Keratinocyte (primary cell): ENCODE measurements around the gene JADE2. TPM values are rescaled to one million over a fixed set of nuclear protein-coding genes. Genes with fewer than 3 reads are reported as not detected.

Source experiments
- DNase-seq: peaks from one replicate; pipeline ENCODE4 v3.0.0-alpha.2; 2011; ENCODE audit warnings: low read depth, missing footprints, low spot score
- FAIRE-seq: peaks from 2 replicates; lab custom pipeline; 2011; peaks lifted over from hg19 to GRCh38; lab: Jason Lieb, UNC
- H2AFZ ChIP-seq: 2 replicates; pipeline ENCODE4 v1.6.0; 2012; ENCODE audit warnings: low read length, control low read depth, inconsistent platforms; ENCODE audit not compliant: control insufficient read depth
- H3K27ac ChIP-seq: 2 replicates; pipeline ENCODE4 v1.5.1; 2011; ENCODE audit warnings: low read length; ENCODE audit not compliant: control insufficient read depth, insufficient read depth
- H3K27me3 ChIP-seq: 3 replicates; pipeline ENCODE4 v1.6.0; 2011; ENCODE audit warnings: low read length; ENCODE audit not compliant: control insufficient read depth, insufficient read depth; ENCODE audit errors: extremely low read depth
- H3K36me3 ChIP-seq, 2 experiments: 2 replicates in 1 of 2; 3 replicates in 1 of 2; pipeline ENCODE4 v1.5.1; 2011; ENCODE audit warnings: low read length in 2 of 2, mild to moderate bottlenecking in 1 of 2; ENCODE audit not compliant: control insufficient read depth in 2 of 2, insufficient read depth in 2 of 2; ENCODE audit errors: extremely low read depth in 1 of 2
- H3K4me1 ChIP-seq: 3 replicates; pipeline ENCODE4 v1.5.1; 2011; ENCODE audit warnings: low read length; ENCODE audit not compliant: control insufficient read depth, insufficient read depth; ENCODE audit errors: extremely low read depth
- H3K4me2 ChIP-seq: 3 replicates; pipeline ENCODE4 v1.6.0; 2011; ENCODE audit warnings: low read depth, low read length; ENCODE audit not compliant: control insufficient read depth, insufficient read depth; ENCODE audit errors: extremely low read depth
- H3K4me3 ChIP-seq, 3 experiments: fragments of 200-600 bp in 1 of 3; sonication (generic) in 1 of 3; 2 replicates in 2 of 3; 3 replicates in 1 of 3; pipeline ENCODE4 v1.5.1; 2011 to 2016; ENCODE audit warnings: low read length in 3 of 3, mild to moderate bottlenecking in 3 of 3, control low read depth in 2 of 3, inconsistent platforms in 1 of 3, low read depth in 1 of 3, mixed read lengths in 1 of 3, mixed run types in 1 of 3, moderate library complexity in 1 of 3; ENCODE audit not compliant: control insufficient read depth in 2 of 3, insufficient read depth in 2 of 3; ENCODE audit errors: extremely low read depth in 1 of 3
- H3K79me2 ChIP-seq: 2 replicates; pipeline ENCODE4 v1.6.0; 2012; ENCODE audit warnings: low read length; ENCODE audit not compliant: control insufficient read depth, insufficient read depth
- H3K9ac ChIP-seq: 3 replicates; pipeline ENCODE4 v1.6.0; 2011; ENCODE audit warnings: low read length; ENCODE audit not compliant: control insufficient read depth, insufficient read depth; ENCODE audit errors: extremely low read depth
- H3K9me1 ChIP-seq: 3 replicates; pipeline ENCODE4 v1.6.0; 2011; ENCODE audit warnings: low read length; ENCODE audit not compliant: control insufficient read depth, insufficient read depth; ENCODE audit errors: extremely low read depth
- H3K9me3 ChIP-seq: 2 replicates; pipeline ENCODE4 v1.5.1; 2012; ENCODE audit warnings: low read depth, low read length; ENCODE audit not compliant: control insufficient read depth
- H4K20me1 ChIP-seq: 3 replicates; pipeline ENCODE4 v1.6.0; 2011; ENCODE audit warnings: low read length; ENCODE audit not compliant: control insufficient read depth, insufficient read depth; ENCODE audit errors: extremely low read depth
- EZH2 ChIP-seq: IDR thresholded peaks from one replicate; pipeline ENCODE4 v1.6.1; 2012; ENCODE audit warnings: inconsistent platforms, mild to moderate bottlenecking, low read length, moderate library complexity
- dilution Hi-C: fragments of 300-500 bp; cut with MboI; formaldehyde crosslinking; loops from one replicate; pipeline ENCODE4 v1.7.0; 2020; ENCODE audit warnings: low sequenced_read_pairs; ENCODE audit not compliant: extremely low pct_ligation_motif_present
- polyA plus RNA-seq, 5 experiments: library from polyadenylated mRNA; depleted of rRNA in 3 of 5; stranded (reverse) in 3 of 5; stranded (forward) in 1 of 5; unstranded in 1 of 5; fragments of >200 nt; gene quantifications; 1 replicate in 1 of 5; 2 replicates in 3 of 5; 3 replicates in 1 of 5; pipeline versions ENCODE4 v1.2.1 to v1.2.3, GENCODE V29; 2011 to 2012; ENCODE audit warnings: missing spikeins in 2 of 5, low read depth in 1 of 5, low replicate concordance in 1 of 5
- TF ChIP-seq, protein P1 (sequence below), 3 experiments: IDR thresholded peaks in 1 of 3; conservative IDR thresholded peaks in 1 of 3; optimal IDR thresholded peaks in 1 of 3; 2 replicates in 2 of 3; 3 replicates in 1 of 3; pipeline versions ENCODE3 to v1.5.1; 2011; ENCODE audit warnings: low read length in 3 of 3, mild to moderate bottlenecking in 3 of 3, moderate library complexity in 2 of 3, control low read depth in 1 of 3, inconsistent platforms in 1 of 3; ENCODE audit not compliant: insufficient read depth in 2 of 3; ENCODE audit errors: extremely low read depth in 1 of 3

Gene JADE2
- polyA plus RNA-seq, 1 donor (not counting 4 experiments of a cell fraction or from before 2014, with no cell fraction given) = 11.1 TPM

DNA sequence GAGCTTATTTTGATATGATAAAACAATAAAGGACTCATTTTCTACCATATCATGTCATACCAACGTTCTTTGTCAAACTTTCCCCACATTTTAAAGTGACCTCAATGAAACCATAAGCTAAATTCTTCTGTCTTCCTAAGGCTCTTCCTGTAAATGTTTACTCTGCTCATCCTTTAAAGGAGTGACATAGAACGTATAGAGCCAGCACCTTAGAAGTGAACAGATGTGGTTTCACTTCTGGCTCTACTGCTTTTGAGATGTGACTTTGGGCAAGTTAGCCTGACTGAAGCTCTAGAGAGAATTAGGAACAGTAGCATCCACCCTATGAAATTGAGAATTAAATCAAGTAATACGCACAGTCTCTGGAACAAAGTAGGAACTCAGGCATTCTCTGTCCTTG lies 83.1 kb downstream of the JADE2 start:
- H3K4me3 ChIP-seq = no peak overlapping the region
- dilution Hi-C loops = no loop called here
- DNase-seq (no peak), FAIRE-seq (no peak)
- H3K9ac ChIP-seq = no peak overlapping the region
- no peaks in the 10 kb centered on the region for H3K9me3 ChIP-seq
- no peak overlapping the region for H3K27ac ChIP-seq
- H4K20me1 ChIP-seq = no peaks in the 10 kb centered on the region
- no peak overlapping the region for H3K4me2 ChIP-seq
- H3K9me1 ChIP-seq = no peaks in the 10 kb centered on the region
- H3K4me1 ChIP-seq = no peaks in the 10 kb centered on the region
- no peaks in the 10 kb centered on the region for H3K27me3 ChIP-seq
- peaks cover 11 to 25% of the 10 kb centered on the region in 2 experiments for H3K36me3 ChIP-seq
- H2AFZ ChIP-seq = no peak overlapping the region
- no peak for TF ChIP-seq EZH2
- TF ChIP-seq, protein P1, sequence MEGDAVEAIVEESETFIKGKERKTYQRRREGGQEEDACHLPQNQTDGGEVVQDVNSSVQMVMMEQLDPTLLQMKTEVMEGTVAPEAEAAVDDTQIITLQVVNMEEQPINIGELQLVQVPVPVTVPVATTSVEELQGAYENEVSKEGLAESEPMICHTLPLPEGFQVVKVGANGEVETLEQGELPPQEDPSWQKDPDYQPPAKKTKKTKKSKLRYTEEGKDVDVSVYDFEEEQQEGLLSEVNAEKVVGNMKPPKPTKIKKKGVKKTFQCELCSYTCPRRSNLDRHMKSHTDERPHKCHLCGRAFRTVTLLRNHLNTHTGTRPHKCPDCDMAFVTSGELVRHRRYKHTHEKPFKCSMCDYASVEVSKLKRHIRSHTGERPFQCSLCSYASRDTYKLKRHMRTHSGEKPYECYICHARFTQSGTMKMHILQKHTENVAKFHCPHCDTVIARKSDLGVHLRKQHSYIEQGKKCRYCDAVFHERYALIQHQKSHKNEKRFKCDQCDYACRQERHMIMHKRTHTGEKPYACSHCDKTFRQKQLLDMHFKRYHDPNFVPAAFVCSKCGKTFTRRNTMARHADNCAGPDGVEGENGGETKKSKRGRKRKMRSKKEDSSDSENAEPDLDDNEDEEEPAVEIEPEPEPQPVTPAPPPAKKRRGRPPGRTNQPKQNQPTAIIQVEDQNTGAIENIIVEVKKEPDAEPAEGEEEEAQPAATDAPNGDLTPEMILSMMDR (optimal IDR thresholded peaks at IDR 0.05 in 1 of 3, IDR thresholded peaks at IDR 0.05 in 1 of 3, conservative IDR thresholded peaks at IDR 0.05 in 1 of 3; ENCODE audit: extremely low read depth in 1 of 3, insufficient read depth in 2 of 3, low read length in 3 of 3) = no peak
- H3K79me2 ChIP-seq = no peaks in the 10 kb centered on the region

- H3K36me3 ChIP-seq = peaks cover 11 to 25% of the 10 kb centered on the region in 2 experiments
- dilution Hi-C loops = no loop called here
These were observed 83.9 kb downstream of the JADE2 start for GRCh38 chr5:134609232-134609851.

More at GRCh38 chr5:134609232-134609851, 83.9 kb downstream of the JADE2 start:
- H4K20me1 ChIP-seq = no peaks in the 10 kb centered on the region
- no peaks in the 10 kb centered on the region for H3K9me1 ChIP-seq
- no peak overlapping the region for H3K27ac ChIP-seq
- no peak overlapping the region for H3K4me2 ChIP-seq
- H3K27me3 ChIP-seq = no peaks in the 10 kb centered on the region
- H3K4me1 ChIP-seq = no peaks in the 10 kb centered on the region
- TF ChIP-seq, protein P1 (optimal IDR thresholded peaks at IDR 0.05 in 1 of 3, IDR thresholded peaks at IDR 0.05 in 1 of 3, conservative IDR thresholded peaks at IDR 0.05 in 1 of 3; ENCODE audit: extremely low read depth in 1 of 3, insufficient read depth in 2 of 3, low read length in 3 of 3) = no peak
- TF ChIP-seq EZH2 = no peak
- no peaks in the 10 kb centered on the region for H3K79me2 ChIP-seq
- no peak overlapping the region for H3K9ac ChIP-seq
- DNase-seq = no peak
- H2AFZ ChIP-seq = no peak overlapping the region
- H3K9me3 ChIP-seq = no peaks in the 10 kb centered on the region
- H3K4me3 ChIP-seq = no peak overlapping the region
- FAIRE-seq = no peak
